Chondrocyte (in vitro differentiated cells): ENCODE data around the gene DAND5. TPM values are rescaled to one million over a fixed set of nuclear protein-coding genes. Genes with fewer than 3 reads are reported as not detected.

ENCODE experiments used
- DNase-seq: peaks from one replicate; pipeline ENCODE4 v3.0.0; 2021; ENCODE audit warnings: mixed read lengths, low spot score
- H3K27ac Mint-ChIP-seq: one replicate; pipeline ENCODE4 v1.8.0; 2021; ENCODE audit warnings: mild to moderate bottlenecking, moderate library complexity, mixed read lengths; ENCODE audit not compliant: unreplicated experiment
- H3K27me3 Mint-ChIP-seq: 2 replicates; pipeline ENCODE4 v1.8.0; 2021; ENCODE audit warnings: low read depth, mixed read lengths
- H3K36me3 Mint-ChIP-seq: 2 replicates; pipeline ENCODE4 v1.8.0; 2021; ENCODE audit warnings: low read depth, mixed read lengths
- H3K4me1 Mint-ChIP-seq: 2 replicates; pipeline ENCODE4 v1.8.0; 2021; ENCODE audit warnings: low read depth, mild to moderate bottlenecking, mixed read lengths
- H3K4me3 Mint-ChIP-seq: one replicate; pipeline ENCODE4 v1.8.0; 2021; ENCODE audit warnings: mild to moderate bottlenecking, moderate library complexity, mixed read lengths; ENCODE audit not compliant: unreplicated experiment
- H3K9me3 Mint-ChIP-seq: 2 replicates; pipeline ENCODE4 v1.8.0; 2021; ENCODE audit warnings: low read depth, mixed read lengths
- CTCF ChIP-seq: fragments of 200-600 bp; sonication (generic); IDR thresholded peaks from 2 replicates; pipeline ENCODE4 v1.5.0; 2021; ENCODE audit warnings: antibody characterized with exemption, mild to moderate bottlenecking, moderate library complexity
- total RNA-seq: library from RNA; stranded (reverse); gene quantifications from 3 replicates; pipeline ENCODE4 v1.2.1, GENCODE V29; 2021

Gene DAND5
- total RNA-seq, 1 donor from 2014 or later: 0.57 TPM

- Mint-ChIP-seq H3K27me3 (no peaks in the 10 kb centered on the region), H3K36me3 (peaks cover 8% of the 10 kb centered on the region), H3K4me1 (peaks cover 23% of the 10 kb centered on the region), H3K4me3 (peak overlapping the region; percentile 59), H3K9me3 (no peaks in the 10 kb centered on the region), H3K27ac (peak overlapping the region; percentile 2)
- DNase-seq: no peak
- TF ChIP-seq CTCF: no peak
These were observed 28.0 kb downstream of the DAND5 start for GRCh38 chr19:12997179-12997966.

GRCh38 chr19:12997967-12998940 lies 28.9 kb downstream of the DAND5 start:
- peaks cover 11% of the 10 kb centered on the region for H3K36me3 Mint-ChIP-seq
- H3K27ac Mint-ChIP-seq: no peak overlapping the region
- peaks cover 23% of the 10 kb centered on the region for H3K4me1 Mint-ChIP-seq
- DNase-seq: no peak
- H3K9me3 Mint-ChIP-seq: no peaks in the 10 kb centered on the region
- TF ChIP-seq CTCF: no peak
- no peaks in the 10 kb centered on the region for H3K27me3 Mint-ChIP-seq
- H3K4me3 Mint-ChIP-seq: no peak overlapping the region

- Mint-ChIP-seq H3K27me3 (no peaks in the 10 kb centered on the region), H3K4me1 (peaks cover 16% of the 10 kb centered on the region), H3K4me3 (no peak overlapping the region), H3K27ac (no peak overlapping the region), H3K9me3 (no peaks in the 10 kb centered on the region), H3K36me3 (peaks cover 14% of the 10 kb centered on the region)
- DNase-seq: no peak
- TF ChIP-seq CTCF: no peak
These were observed 31.8 kb downstream of the DAND5 start for GRCh38 chr19:13001166-13001501.

- no peaks in the 10 kb centered on the region for H3K9me3 Mint-ChIP-seq
These were observed 32.3 kb downstream of the DAND5 start for GRCh38 chr19:13001502-13002165.

More at GRCh38 chr19:13001502-13002165, 32.3 kb downstream of the DAND5 start:
- no peak for TF ChIP-seq CTCF
- DNase-seq: no peak
- no peak overlapping the region for H3K4me3 Mint-ChIP-seq
- H3K27ac Mint-ChIP-seq: no peak overlapping the region
- H3K27me3 Mint-ChIP-seq: no peaks in the 10 kb centered on the region
- peaks cover 14% of the 10 kb centered on the region for H3K36me3 Mint-ChIP-seq
- peaks cover 16% of the 10 kb centered on the region for H3K4me1 Mint-ChIP-seq
